Panc1 (cell line): Measurements from ENCODE around the gene CKMT1B. TPM values are rescaled to one million over a fixed set of nuclear protein-coding genes. Genes with fewer than 3 reads are reported as not detected.
"Not testable (repeated sequence)": the region's sequence is repeated elsewhere in the genome, so short reads cannot be mapped to it uniquely, and the experiment has no call there.

ENCODE experiments used
- ATAC-seq: fragments of 200-7000 bp; cut with Tn5 transposase; 2 replicates; pipeline ENCODE4 v1.9.1; 2020; ENCODE audit warnings: mild to moderate bottlenecking, moderate library complexity
- Bru-seq: library from RNA; stranded (reverse); fragments of 400-500 nt; gene quantifications from one replicate; lab custom pipeline; 2021; lab: Mats Ljungman, UMichigan
- BruChase-seq, 2 experiments: library from RNA; stranded (reverse); fragments of 400-500 nt; gene quantifications; one replicate each; lab custom pipeline; 2021; lab: Mats Ljungman, UMichigan
- BruUV-seq: library from RNA; stranded (reverse); fragments of 400-500 nt; replicated peaks from 2 replicates; lab custom pipeline; 2021; lab: Mats Ljungman, UMichigan
- CTCF ChIA-PET: fragments of 300-600 bp; sonication (Branson Sonifier 250); formaldehyde crosslinking; loops from one replicate; lab custom pipeline; 2022; ENCODE audit warnings: antibody characterized with exemption; lab: Charles Lee
- POLR2A ChIA-PET: fragments of 300-600 bp; sonication (Branson Sonifier 250); formaldehyde crosslinking; loops from one replicate; lab custom pipeline; 2022; ENCODE audit warnings: antibody characterized with exemption; lab: Charles Lee
- DNase-seq: peaks from one replicate; pipeline ENCODE4 v3.0.0-alpha.2; 2010; ENCODE audit warnings: low read depth, low spot score
- H3K27ac ChIP-seq: 2 replicates; pipeline ENCODE4 v1.5.1; 2011; ENCODE audit warnings: mild to moderate bottlenecking, low read length, inconsistent platforms
- H3K27me3 ChIP-seq: fragments of 200-500 bp; sonication (Bioruptor generic); 2 replicates; pipeline ENCODE4 v1.6.0; 2014; ENCODE audit warnings: low read length, inconsistent platforms; ENCODE audit not compliant: control insufficient read depth, insufficient read depth
- H3K36me3 ChIP-seq: fragments of 200-500 bp; sonication (Bioruptor generic); 2 replicates; pipeline ENCODE4 v1.5.1; 2014; ENCODE audit warnings: inconsistent platforms, mild to moderate bottlenecking, low read length, moderate library complexity; ENCODE audit not compliant: control insufficient read depth, insufficient read depth
- H3K4me1 ChIP-seq: 2 replicates; pipeline ENCODE4 v1.5.1; 2011; ENCODE audit warnings: inconsistent platforms, mild to moderate bottlenecking, low read length, moderate library complexity; ENCODE audit not compliant: control insufficient read depth, insufficient read depth
- H3K4me3 ChIP-seq, 2 experiments: 2 replicates each; pipeline ENCODE4 v1.5.1; 2011 to 2012; ENCODE audit warnings: low read depth in 2 of 2, low read length in 2 of 2, mild to moderate bottlenecking in 2 of 2, inconsistent platforms in 1 of 2, moderate library complexity in 1 of 2
- H3K9me3 ChIP-seq: fragments of 200-500 bp; sonication (Bioruptor generic); 2 replicates; pipeline ENCODE4 v1.5.1; 2014; ENCODE audit warnings: low read depth, mild to moderate bottlenecking, inconsistent platforms, low read length, moderate library complexity; ENCODE audit not compliant: control insufficient read depth, insufficient read depth
- POLR2AphosphoS5 ChIP-seq: IDR thresholded peaks from 2 replicates; pipeline ENCODE4 v1.6.1; 2012; ENCODE audit warnings: mild to moderate bottlenecking, low read depth, low read length, moderate library complexity
- SIN3A ChIP-seq: IDR thresholded peaks from 2 replicates; pipeline ENCODE4 v1.6.1; 2012; ENCODE audit warnings: low read depth, mild to moderate bottlenecking, low read length, moderate library complexity, borderline replicate concordance; ENCODE audit not compliant: insufficient read depth
- TCF7L2 ChIP-seq: IDR thresholded peaks from 2 replicates; pipeline ENCODE4 v1.6.1; 2011; ENCODE audit warnings: mild to moderate bottlenecking, low read depth, low read length, inconsistent platforms
- in situ Hi-C: cut with HindIII; loops from 2 replicates; pipeline ENCODE4 v1.10.0; 2016; ENCODE audit warnings: low sequenced_read_pairs, low pct_unique_long_range_greater_than_20kb
- intact Hi-C: fragments of 100-400 bp; cut with micrococcal nuclease; formaldehyde crosslinking; loops from one replicate; pipeline ENCODE4 v1.10.0; 2022; ENCODE audit not compliant: unreplicated experiment
- long read RNA-seq: library from polyadenylated mRNA; unstranded; transcript quantifications from one replicate; pipeline ENCODE4 v2.0.0, GENCODE V29; 2021; ENCODE audit not compliant: unreplicated experiment
- polyA plus RNA-seq: library from polyadenylated mRNA; unstranded; fragments of >200 nt; gene quantifications from one replicate; pipeline ENCODE4 v1.2.1, GENCODE V29; 2012; ENCODE audit warnings: missing spikeins; ENCODE audit not compliant: insufficient read length
- total RNA-seq: library from RNA; stranded (reverse); gene quantifications from one replicate; pipeline ENCODE4 v1.2.1, GENCODE V29; 2021; ENCODE audit not compliant: unreplicated experiment
- TF ChIP-seq, protein P1 (sequence below), 2 experiments: IDR thresholded peaks; 2 replicates each; pipeline ENCODE4 v1.6.1; 2011 to 2012; ENCODE audit warnings: low read depth in 2 of 2, control low read depth in 1 of 2, low read length in 1 of 2, mild to moderate bottlenecking in 1 of 2, moderate library complexity in 1 of 2; ENCODE audit not compliant: insufficient read depth in 1 of 2
- TF ChIP-seq, protein P2 (sequence below): fragments of 450-650 bp; IDR thresholded peaks from 2 replicates; pipeline ENCODE4 v1.5.1; 2017; ENCODE audit warnings: mild to moderate bottlenecking

CKMT1B gene
- total RNA-seq (2.4 TPM), Bru-seq, nascent RNA (percentile 23 among the genes with signal in this experiment), BruChase-seq, experiment 1, labeled RNA remaining after a 2-hour chase (percentile 27 among the genes with signal in this experiment), BruChase-seq, experiment 2, labeled RNA remaining after a 6-hour chase (percentile 26 among the genes with signal in this experiment)
- polyA plus RNA-seq, result 2.8 TPM
- long read RNA-seq, partial matches to known transcripts, result 0 of 4 reads
- long read RNA-seq, other reads (novel, unspliced or antisense), result 0 of 4 reads

DNA sequence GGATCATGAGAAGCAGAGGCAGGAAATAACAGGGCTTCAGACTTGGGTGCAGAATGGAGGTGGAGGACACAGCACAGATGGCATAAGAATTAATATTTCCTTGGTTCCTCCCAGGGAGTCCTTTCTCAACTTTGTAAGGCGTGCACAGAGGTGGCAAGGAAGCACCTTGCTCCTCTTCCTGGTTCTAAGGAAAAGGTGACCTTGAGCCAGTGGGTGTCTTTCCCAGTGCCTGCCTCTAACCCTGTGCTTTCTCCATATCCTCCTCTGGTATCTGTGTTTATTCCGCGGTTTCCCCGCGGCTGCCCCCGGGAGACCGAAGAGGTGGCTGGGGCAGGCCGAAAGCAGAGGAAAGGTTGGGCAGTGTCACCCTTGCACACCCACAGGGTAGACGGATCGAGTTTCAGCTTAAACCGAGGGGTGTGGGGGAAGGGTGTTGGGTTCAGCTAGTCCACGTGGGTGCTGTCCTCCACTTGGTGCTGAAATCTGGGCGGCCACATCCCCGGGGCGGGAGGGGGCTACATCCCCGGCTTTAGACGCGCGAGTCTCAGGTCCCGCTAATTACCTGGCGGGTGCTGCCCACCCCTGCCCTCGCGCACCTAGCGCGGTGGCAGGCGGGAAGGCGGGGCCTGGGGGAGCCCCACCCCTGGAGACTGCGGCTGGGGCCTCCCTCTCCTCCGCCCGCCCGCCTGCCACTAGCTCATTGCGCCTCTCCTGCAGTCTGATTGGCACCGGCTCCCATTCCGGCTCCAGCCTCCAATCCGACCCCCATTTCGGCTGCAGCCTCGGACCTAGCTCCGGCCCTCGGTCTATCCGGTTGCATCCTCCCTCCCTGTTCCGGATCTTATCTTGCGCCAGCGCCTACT, at the start of gene CKMT1B:
CKMT1B (plus strand) TSS at position 700 of the 863 bp plus-strand sequence. CDS start 192 bp downstream, outside the sequence.
- in situ Hi-C loops, H3K4me1 ChIP-seq, H3K27ac ChIP-seq, DNase-seq, H3K9me3 ChIP-seq, intact Hi-C loops, H3K4me3 ChIP-seq, BruUV-seq, POLR2A ChIA-PET, H3K36me3 ChIP-seq, CTCF ChIA-PET, H3K27me3 ChIP-seq: not testable (repeated sequence)
- ATAC-seq, result peak; percentile 72

DNA sequence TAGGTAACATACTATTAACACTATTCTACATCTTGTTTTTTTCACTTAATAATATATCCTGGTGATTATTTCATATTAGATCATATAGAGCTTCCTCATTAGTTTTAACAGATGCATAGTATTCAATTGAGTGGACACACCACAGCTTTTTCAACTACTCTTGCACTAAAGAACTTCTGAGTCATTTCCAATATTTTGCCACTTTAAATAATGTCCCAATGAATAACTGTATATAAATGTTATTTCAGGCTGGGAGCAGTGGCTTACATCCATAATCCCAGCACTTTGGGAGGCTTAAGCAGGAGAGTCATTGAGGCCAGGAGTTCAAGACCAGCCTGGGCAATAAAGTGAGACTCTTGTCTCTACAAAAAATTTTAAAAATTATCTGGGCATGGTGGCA, 49.6 kb upstream of the CKMT1B start:
- Histone ChIP-seq H3K27me3 (no peaks in the 10 kb centered on the region), H3K36me3 (no peaks in the 10 kb centered on the region), H3K27ac (no peak overlapping the region), H3K9me3 (0 out of 2 replicates have a peak, but pooled peaks cover 7% of the 10 kb centered on the region), H3K4me1 (no peaks in the 10 kb centered on the region), H3K4me3 (no peak overlapping the region)
- ChIA-PET CTCF (interaction anchor here (0.5 kb wide), 1 partner anchor 8 kb away, joined by 4 read pairs; no protein-coding TSS in a partner anchor), POLR2A (no interaction called here)
- TF ChIP-seq TCF7L2, result no peak
- no peak for TF ChIP-seq SIN3A
- TF ChIP-seq POLR2AphosphoS5, result no peak
- DNase-seq, result no peak
- ATAC-seq, result no peak
- intact Hi-C loops, result no loop called here
- in situ Hi-C loops, result no loop called here
- BruUV-seq, result no TSS peak

DNA sequence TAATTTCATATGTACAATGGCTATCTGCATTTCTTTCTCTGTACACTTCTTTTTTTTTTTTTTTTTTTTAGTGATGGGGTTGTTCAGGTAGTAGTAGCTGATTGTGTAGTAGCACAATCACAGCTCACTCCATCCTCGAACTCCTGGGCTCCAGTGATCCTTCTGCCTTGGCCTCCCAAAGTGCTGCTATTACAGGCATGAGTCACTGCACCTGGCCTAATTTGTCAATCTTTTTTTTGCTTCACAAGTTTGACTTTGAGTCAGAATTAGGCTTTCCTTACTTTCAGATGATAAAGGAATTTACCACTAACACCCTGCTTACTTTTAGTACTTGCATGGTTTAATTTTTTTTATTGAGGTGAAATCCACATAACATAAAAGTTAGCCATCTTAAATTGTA, 48.4 kb upstream of the CKMT1B start:
- in situ Hi-C loops, result no loop called here
- TF ChIP-seq, protein P1, sequence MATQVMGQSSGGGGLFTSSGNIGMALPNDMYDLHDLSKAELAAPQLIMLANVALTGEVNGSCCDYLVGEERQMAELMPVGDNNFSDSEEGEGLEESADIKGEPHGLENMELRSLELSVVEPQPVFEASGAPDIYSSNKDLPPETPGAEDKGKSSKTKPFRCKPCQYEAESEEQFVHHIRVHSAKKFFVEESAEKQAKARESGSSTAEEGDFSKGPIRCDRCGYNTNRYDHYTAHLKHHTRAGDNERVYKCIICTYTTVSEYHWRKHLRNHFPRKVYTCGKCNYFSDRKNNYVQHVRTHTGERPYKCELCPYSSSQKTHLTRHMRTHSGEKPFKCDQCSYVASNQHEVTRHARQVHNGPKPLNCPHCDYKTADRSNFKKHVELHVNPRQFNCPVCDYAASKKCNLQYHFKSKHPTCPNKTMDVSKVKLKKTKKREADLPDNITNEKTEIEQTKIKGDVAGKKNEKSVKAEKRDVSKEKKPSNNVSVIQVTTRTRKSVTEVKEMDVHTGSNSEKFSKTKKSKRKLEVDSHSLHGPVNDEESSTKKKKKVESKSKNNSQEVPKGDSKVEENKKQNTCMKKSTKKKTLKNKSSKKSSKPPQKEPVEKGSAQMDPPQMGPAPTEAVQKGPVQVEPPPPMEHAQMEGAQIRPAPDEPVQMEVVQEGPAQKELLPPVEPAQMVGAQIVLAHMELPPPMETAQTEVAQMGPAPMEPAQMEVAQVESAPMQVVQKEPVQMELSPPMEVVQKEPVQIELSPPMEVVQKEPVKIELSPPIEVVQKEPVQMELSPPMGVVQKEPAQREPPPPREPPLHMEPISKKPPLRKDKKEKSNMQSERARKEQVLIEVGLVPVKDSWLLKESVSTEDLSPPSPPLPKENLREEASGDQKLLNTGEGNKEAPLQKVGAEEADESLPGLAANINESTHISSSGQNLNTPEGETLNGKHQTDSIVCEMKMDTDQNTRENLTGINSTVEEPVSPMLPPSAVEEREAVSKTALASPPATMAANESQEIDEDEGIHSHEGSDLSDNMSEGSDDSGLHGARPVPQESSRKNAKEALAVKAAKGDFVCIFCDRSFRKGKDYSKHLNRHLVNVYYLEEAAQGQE (IDR thresholded peaks at IDR 0.05; ENCODE audit: insufficient read depth in 1 of 2, low read depth in 2 of 2, low read length in 1 of 2), result no peak
- TF ChIP-seq TCF7L2 (no peak), SIN3A (no peak), POLR2AphosphoS5 (no peak)
- TF ChIP-seq, protein P2, sequence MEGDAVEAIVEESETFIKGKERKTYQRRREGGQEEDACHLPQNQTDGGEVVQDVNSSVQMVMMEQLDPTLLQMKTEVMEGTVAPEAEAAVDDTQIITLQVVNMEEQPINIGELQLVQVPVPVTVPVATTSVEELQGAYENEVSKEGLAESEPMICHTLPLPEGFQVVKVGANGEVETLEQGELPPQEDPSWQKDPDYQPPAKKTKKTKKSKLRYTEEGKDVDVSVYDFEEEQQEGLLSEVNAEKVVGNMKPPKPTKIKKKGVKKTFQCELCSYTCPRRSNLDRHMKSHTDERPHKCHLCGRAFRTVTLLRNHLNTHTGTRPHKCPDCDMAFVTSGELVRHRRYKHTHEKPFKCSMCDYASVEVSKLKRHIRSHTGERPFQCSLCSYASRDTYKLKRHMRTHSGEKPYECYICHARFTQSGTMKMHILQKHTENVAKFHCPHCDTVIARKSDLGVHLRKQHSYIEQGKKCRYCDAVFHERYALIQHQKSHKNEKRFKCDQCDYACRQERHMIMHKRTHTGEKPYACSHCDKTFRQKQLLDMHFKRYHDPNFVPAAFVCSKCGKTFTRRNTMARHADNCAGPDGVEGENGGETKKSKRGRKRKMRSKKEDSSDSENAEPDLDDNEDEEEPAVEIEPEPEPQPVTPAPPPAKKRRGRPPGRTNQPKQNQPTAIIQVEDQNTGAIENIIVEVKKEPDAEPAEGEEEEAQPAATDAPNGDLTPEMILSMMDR, result no peak
- POLR2A ChIA-PET, result no interaction called here
- BruUV-seq, result no TSS peak
- intact Hi-C loops, result no loop called here
- no peaks in the 10 kb centered on the region for H3K27me3 ChIP-seq
- DNase-seq (no peak), ATAC-seq (no peak)
- no peak overlapping the region for H3K27ac ChIP-seq
- H3K9me3 ChIP-seq, result 0 out of 2 replicates have a peak, but pooled peaks cover 7% of the 10 kb centered on the region
- no peak overlapping the region for H3K4me3 ChIP-seq
- CTCF ChIA-PET, result no interaction called here
- H3K36me3 ChIP-seq, result no peaks in the 10 kb centered on the region
- no peaks in the 10 kb centered on the region for H3K4me1 ChIP-seq
